Stromal cell of bone marrow (primary cell): ENCODE measurements around the gene BAHCC1.
"Not testable (repeated sequence)": the region's sequence is repeated elsewhere in the genome, so short reads cannot be mapped to it uniquely, and the experiment has no call there.

Source experiments
- DNase-seq: peaks from one replicate; pipeline ENCODE4 v3.0.0-alpha.2; 2012; ENCODE audit warnings: low read depth

BAHCC1 gene

GRCh38 chr17:81394921-81395599, at the start of gene BAHCC1:
TSS of gene BAHCC1 (plus strand) at chr17:81395457. CDS start at chr17:81399740, 4,283 bp downstream.
- DNase-seq, result peak; percentile 100

DNA sequence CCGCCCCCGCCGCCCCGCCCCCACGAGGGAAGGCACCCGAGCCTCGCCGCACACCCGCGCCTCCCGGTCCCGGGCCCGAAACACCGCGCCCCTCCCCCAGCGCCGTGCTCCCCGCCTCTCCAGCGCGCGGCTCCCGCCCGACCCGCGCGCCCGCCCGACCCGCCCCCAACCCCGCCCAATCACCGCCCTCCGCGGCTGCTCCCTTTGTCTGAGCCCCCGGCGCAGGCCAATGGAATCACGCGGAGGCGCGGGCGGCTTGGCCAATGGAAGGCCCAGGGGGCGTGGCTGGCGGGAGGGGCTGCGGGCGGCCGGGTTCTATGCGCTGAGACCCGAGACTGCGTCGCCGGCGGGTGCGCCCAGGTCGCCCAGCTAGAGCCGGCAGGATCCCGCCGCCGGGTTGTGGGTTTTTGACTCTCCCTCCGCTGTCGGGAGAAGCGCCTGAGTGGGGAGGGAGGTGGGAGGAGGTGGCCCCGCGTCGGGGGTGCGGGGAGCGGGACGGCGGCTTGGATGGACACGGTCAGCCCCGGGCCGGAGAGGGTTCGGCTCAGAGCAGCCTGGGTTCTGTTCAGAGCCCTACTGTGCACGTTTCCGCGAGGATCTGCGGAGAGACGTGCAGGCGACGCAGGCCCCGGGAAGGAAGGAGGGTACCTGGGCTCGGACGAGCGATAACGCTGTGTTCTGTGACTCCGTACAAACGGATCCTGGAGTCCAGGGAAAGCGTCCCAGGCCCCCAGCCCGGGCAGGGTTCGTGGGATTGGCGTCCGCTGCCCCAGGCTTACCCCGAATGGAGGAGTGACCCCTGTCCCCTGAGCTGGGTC, 49.0 kb upstream of the BAHCC1 start:
- peak; percentile 93 for DNase-seq

- no peak for DNase-seq
These were observed 48.3 kb upstream of the BAHCC1 start for GRCh38 chr17:81346908-81347349.

- no peak for DNase-seq
These were observed 47.8 kb upstream of the BAHCC1 start for GRCh38 chr17:81347437-81347836.

GRCh38 chr17:81348097-81349055, 46.9 kb upstream of the BAHCC1 start:
- no peak for DNase-seq

DNA sequence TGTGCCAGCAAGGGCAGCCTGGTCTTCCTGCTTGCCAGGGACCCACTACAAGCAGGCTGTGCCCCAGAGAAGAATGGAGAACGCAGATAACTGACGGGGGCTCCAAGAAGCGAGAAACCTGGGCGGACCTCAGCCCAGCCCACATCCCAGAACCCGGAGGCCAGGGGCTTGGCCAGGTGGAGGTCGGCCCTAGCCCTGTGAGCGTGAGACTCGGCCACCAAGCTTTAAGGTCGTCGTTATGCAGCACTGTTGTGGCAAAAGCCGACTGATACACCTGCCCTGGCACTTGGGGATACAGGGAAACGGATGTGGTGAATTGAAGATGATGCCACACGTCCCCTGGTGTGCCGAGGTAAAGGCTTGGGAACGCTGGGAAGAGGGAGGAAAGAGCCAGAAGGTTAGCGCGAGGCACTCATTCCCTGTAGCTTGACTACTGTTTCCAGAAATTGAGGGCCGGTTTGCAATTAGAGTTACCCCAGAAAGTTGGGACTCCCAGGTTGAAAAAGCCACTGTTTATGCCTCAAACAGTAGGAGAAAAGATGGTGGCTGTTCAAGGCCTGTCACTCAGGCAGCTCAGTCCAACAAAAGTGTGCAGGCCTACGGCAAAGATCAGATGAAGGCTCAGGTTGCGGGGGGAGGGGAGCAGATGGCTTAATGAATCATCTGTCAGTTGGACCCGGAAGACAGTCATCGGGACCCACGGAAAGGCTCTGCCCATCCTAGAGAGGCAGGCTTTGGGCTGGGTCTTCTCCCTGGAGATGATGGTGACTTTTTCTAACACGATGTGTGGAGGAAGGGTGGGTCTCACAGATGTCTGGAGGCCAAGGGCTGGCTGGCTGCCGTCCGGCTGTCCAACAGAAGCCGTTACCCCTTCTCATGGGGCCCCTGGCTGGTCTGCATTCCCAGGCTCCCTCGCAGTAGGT, 45.6 kb upstream of the BAHCC1 start:
- no peak for DNase-seq

DNA sequence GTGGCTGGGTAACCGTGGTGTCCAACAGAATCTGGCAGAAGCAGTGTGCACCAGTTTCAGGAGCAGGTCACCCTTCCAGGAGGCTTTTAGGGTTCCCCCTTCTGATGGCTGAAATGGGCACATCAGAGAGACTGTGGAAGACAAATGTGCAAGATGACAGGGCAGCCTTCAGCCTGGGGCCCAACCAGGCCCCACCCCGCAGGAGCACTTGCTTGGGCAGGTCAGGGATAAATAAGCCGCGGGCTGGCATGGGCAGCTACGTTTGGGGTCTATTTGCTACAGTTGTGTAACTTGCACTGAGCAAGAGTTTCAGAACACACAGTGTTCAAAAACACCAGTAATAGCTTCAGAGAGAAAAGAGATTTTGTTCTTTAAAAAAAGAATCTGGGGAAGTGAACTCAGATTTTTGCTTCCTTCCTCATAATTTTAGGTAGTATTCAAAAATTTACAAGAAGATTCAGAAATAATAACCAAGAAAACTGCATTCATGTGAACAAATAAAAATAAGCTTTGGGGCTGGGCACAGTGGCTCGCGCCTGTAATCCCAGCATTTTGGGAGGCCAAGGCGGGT, 44.9 kb upstream of the BAHCC1 start:
- DNase-seq, result no peak

- not testable (repeated sequence) for DNase-seq
These were observed 43.8 kb upstream of the BAHCC1 start for GRCh38 chr17:81351329-81352052.

DNA sequence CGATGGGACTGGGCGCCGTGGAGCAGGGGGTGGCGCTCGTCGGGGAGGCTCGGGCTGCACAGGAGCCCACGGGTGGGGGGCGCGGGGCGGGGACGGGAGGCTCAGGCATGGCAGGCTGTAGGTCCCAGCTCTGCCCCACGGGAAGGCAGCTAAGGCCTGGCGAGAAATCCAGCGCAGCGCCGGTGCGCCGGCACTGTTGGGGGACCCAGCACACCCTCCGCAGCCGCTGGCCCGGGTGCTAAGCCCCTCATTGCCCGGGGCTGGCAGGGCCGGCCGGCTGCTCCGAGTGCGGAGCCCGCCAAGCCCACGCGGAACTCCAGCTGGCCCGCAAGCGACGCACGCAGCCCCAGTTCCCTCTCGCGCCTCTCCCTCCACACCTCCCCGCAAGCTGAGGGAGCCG, 43.2 kb upstream of the BAHCC1 start:
- DNase-seq, result not testable (repeated sequence)

DNA sequence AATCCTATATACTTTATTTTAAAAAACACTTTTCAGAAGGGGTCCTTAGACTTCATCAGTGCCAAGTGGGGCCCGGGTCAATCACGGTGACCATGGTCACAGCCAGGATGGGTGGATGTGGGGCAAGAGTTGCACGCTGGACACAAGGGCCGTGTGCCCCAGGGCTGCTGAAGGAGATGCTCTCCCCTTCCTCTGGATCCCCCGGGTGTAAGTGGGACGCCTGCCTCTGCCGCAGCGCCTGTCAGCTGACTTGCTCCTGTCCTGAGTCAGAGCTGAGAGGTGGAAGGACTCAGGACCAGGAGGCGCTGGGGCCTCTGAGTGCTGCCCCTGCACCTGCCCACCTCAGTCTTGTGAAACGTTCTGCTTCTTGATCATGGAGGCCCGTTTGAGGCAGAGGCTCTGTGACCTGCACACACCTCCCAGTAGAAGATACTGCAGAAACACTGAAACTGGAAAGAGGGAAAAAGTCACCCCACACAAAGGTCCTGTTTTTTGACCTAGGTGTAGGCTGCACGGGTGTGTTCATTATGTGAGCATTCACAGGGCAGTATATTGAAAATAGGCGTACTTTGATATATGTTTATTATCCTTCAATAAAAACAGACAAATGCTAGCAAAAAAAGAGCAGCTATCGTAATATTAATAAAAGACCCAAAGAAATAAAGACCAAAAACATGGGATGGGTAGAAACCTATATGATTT, 40.9 kb upstream of the BAHCC1 start:
- no peak for DNase-seq

GRCh38 chr17:81354954-81355347, 40.3 kb upstream of the BAHCC1 start:
- no peak for DNase-seq

DNA sequence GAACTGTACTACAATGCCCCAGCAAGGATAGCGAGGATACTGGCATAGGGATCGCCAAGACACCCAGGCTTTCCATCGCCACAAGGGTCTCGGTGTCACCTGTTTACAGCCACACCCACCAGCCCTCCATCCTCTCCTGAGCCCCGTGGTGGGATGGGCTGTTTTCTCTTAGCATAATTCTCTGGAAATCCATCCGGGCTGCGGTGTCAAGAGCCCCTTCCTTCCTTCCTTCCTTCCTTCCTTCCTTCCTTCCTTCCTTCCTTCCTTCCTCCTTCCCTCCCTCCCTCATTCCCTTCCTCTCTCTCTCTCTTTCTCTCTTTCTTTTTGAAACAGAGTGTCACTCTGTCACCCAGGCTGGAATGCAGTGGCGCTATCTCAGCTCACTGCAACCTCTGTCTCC, 36.0 kb upstream of the BAHCC1 start:
- DNase-seq, result no peak

DNA sequence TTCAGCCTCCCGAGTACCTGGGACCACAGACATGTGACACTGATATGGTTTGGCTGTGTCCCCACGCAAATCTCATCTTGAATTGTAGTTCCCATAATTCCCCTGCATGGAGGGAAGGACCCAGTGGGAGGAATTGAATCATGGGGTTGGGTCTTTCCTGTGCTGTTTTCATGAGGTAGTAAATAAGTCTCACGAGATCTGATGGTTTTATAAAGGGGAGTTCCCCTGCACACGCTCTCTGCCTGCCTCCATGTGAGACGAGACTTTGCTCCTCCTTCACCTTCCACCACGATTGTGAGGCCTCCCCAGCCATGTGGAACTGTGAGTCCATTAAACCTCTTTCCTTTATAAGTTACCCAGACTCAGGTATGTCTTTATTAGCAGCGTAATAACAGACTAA, 33.3 kb upstream of the BAHCC1 start:
- DNase-seq, result not testable (repeated sequence)

DNA sequence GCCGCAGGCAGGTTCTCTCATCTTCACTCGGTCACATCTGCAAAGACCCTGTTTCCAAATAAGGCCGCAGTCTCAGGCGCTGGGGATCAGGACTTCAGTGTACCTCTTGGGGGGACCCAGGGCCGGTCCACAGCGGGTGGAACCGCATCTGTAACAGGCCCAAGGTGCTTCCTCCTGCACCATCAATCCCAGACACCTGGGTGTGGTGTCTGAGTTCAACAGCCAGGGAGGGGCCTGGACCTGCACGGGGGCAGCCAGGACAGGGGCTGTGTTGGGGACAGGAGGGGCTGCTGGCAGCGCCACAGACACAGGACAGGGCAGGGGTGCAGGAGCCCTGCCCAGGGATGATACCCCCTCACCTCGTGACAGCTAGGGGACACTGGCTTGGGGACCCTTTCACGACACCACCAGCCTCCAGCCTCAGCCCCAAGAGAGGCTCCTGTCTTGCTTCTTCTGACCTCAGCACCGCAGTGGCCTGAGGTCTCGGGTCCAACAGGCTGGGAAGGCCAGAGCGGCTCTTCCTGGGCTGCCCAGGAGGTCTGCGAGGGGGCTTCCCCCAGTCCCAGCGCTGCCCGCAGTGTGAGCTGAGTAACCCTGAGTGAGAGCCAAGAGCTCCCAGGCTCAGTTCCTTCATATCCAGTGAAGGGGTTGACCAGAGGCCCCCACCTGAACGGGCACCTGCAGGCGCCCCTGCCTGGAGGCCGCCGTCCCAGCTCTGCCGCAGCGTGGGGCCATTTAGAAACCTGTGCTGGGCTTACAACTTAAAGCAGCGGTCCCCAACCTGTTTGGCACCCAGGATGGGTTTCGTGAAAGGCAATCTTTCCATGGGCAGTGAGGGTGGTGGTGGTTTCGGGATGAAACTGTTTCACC, 30.7 kb upstream of the BAHCC1 start:
- no peak for DNase-seq

- no peak for DNase-seq
These were observed 30.1 kb upstream of the BAHCC1 start for GRCh38 chr17:81365148-81365600.

DNA sequence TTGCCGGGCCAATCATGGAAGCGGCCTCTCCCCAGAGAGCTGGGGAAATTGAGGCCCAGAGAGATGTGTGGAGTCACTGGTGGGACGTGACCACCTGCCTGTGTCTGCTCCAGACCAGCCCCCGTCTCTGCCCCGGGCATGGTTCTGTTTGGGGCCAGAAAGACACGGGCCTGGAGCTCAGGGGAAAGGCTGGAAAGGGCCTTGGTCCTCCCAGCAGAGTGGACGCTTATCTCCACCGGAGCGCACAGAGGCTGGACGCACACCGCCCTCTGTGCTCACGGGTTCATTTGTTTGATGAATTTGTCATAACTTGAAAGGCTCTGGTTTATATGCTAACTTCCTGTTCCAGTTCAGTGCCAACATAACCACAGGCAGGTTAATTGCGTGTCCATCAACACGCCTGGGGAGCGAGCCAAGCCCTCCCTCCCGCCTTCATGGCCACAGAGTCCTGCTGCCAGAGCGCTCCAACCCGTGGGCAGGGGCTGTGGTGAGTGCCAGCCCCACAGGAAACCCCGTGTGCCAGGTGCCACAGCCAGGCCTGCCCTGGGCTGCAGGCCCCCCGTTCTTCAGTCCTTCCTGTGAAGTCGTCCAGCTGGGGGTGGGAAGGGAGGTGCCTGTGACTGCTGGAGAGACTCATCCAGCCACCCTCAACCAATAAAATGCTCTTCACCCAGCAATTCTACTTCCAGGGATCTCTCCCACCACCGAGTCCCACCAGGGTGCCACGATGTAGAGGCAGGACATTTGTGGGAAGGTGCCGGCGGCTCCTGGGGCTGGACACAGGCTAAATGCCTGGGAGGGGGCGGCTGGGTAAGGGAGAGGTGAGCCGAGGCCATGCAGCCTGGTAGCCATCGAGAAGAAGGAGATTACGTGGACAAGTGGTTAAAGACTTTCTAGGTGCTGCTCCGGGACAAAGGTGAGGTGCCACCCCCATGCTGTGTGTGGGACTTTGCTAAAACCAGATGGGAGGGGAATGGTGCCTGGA, 29.4 kb upstream of the BAHCC1 start:
- no peak for DNase-seq

- no peak for DNase-seq
These were observed 28.6 kb upstream of the BAHCC1 start for GRCh38 chr17:81366648-81367047.
